ENCODE measurements around the gene SDF4.

- TF ChIP-seq, protein P1, sequence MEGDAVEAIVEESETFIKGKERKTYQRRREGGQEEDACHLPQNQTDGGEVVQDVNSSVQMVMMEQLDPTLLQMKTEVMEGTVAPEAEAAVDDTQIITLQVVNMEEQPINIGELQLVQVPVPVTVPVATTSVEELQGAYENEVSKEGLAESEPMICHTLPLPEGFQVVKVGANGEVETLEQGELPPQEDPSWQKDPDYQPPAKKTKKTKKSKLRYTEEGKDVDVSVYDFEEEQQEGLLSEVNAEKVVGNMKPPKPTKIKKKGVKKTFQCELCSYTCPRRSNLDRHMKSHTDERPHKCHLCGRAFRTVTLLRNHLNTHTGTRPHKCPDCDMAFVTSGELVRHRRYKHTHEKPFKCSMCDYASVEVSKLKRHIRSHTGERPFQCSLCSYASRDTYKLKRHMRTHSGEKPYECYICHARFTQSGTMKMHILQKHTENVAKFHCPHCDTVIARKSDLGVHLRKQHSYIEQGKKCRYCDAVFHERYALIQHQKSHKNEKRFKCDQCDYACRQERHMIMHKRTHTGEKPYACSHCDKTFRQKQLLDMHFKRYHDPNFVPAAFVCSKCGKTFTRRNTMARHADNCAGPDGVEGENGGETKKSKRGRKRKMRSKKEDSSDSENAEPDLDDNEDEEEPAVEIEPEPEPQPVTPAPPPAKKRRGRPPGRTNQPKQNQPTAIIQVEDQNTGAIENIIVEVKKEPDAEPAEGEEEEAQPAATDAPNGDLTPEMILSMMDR (conservative IDR thresholded peaks at IDR 0.05; ENCODE audit: low read depth, low read length): no peak
- TF ChIP-seq EZH2 (IDR thresholded peaks at IDR 0.05; ENCODE audit: low read length, unreplicated experiment): no peak
Observed at GRCh38 chr1:1191734-1192133, 40.1 kb downstream of the SDF4 start.

All from PC-3 (cell line).